HCT116 (cell line): ENCODE data around the gene PDE1A. TPM values are rescaled to one million over a fixed set of nuclear protein-coding genes. Genes with fewer than 3 reads are reported as not detected.

ENCODE experiments used
- ATAC-seq: fragments of 200-7000 bp; cut with Tn5 transposase; 2 replicates; pipeline ENCODE4 v1.9.1; 2020; ENCODE audit warnings: mild to moderate bottlenecking, moderate library complexity
- BruUV-seq: library from RNA; stranded (reverse); fragments of 400-500 nt; replicated peaks from 2 replicates; lab custom pipeline; 2021; lab: Mats Ljungman, UMichigan
- CTCF ChIA-PET: fragments of 300-600 bp; sonication (Branson Sonifier 250); formaldehyde crosslinking; loops from one replicate; lab custom pipeline; 2021; ENCODE audit warnings: antibody characterized with exemption; lab: Charles Lee
- POLR2A ChIA-PET: fragments of 300-600, 350-600 bp; sonication (Branson Sonifier 250); formaldehyde crosslinking; loops from one replicate; lab custom pipeline; 2021; ENCODE audit warnings: antibody characterized with exemption; lab: Charles Lee
- RAD21 ChIA-PET, 2 experiments: fragments of 300-600 bp; sonication (Branson Sonifier 250); formaldehyde crosslinking; loops; one replicate each; lab custom pipeline; 2023; ENCODE audit warnings: low total read pairs in 2 of 2; ENCODE audit not compliant: uncharacterized antibody in 2 of 2, unreplicated experiment in 2 of 2, low non-redundant PET in 1 of 2; lab: Charles Lee
- DNase-seq: peaks from one replicate; pipeline ENCODE4 v3.0.0-alpha.2; 2010; ENCODE audit warnings: low read depth, low spot score
- H2AFZ ChIP-seq: fragments of 200-600 bp; shearing (Covaris generic), sonication (generic); 2 replicates; pipeline ENCODE4 v1.6.1; 2017; ENCODE audit warnings: low read depth, mixed run types, mixed read lengths, antibody characterized with exemption, low read length; ENCODE audit not compliant: poor library complexity, severe bottlenecking
- H3K27ac ChIP-seq: 2 replicates; pipeline ENCODE4 v1.5.1; 2012; ENCODE audit warnings: low read depth, low read length
- H3K27me3 ChIP-seq: fragments of 200-600 bp; sonication (generic); 2 replicates; pipeline ENCODE4 v1.6.1; 2016; ENCODE audit warnings: mixed run types, low read length, mixed read lengths; ENCODE audit not compliant: insufficient read depth
- H3K36me3 ChIP-seq, 2 experiments: fragments of 200-500 bp in 1 of 2; fragments of 200-600 bp in 1 of 2; sonication (Bioruptor generic) in 1 of 2; sonication (generic) in 1 of 2; 2 replicates each; pipeline versions ENCODE4 v1.5.1 to v1.6.1; 2014 to 2016; ENCODE audit warnings: low read length in 2 of 2, inconsistent platforms in 1 of 2, mixed read lengths in 1 of 2, mixed run types in 1 of 2; ENCODE audit not compliant: insufficient read depth in 2 of 2, control insufficient read depth in 1 of 2
- H3K4me1 ChIP-seq, 2 experiments: fragments of 200-600 bp in 1 of 2; sonication (generic) in 1 of 2; 2 replicates each; pipeline versions ENCODE4 v1.5.1 to v1.6.1; 2012 to 2017; ENCODE audit warnings: low read length in 2 of 2, inconsistent platforms in 1 of 2, mild to moderate bottlenecking in 1 of 2, mixed read lengths in 1 of 2, mixed run types in 1 of 2, moderate library complexity in 1 of 2; ENCODE audit not compliant: insufficient read depth in 2 of 2, control insufficient read depth in 1 of 2
- H3K4me2 ChIP-seq: fragments of 200-600 bp; sonication (generic); 2 replicates; pipeline ENCODE4 v1.6.1; 2017; ENCODE audit warnings: mixed run types, low read length, mixed read lengths
- H3K4me3 ChIP-seq, 2 experiments: fragments of 200-600 bp in 1 of 2; sonication (generic) in 1 of 2; replicated peaks in 1 of 2; 2 replicates each; pipeline ENCODE4 v1.5.1; 2011 to 2016; ENCODE audit warnings: low read length in 2 of 2, control low read depth in 1 of 2, low read depth in 1 of 2, mild to moderate bottlenecking in 1 of 2, mixed read lengths in 1 of 2, mixed run types in 1 of 2
- H3K79me2 ChIP-seq: fragments of 200-600 bp; sonication (generic); 2 replicates; pipeline ENCODE4 v1.6.1; 2017; ENCODE audit warnings: mild to moderate bottlenecking, mixed run types, low read length, moderate library complexity, mixed read lengths; ENCODE audit not compliant: insufficient read depth
- H3K9ac ChIP-seq: fragments of 200-600 bp; sonication (generic); 2 replicates; pipeline ENCODE4 v1.6.1; 2016; ENCODE audit warnings: low read length, mixed read lengths
- H3K9me2 ChIP-seq: fragments of 200-600 bp; sonication (generic), shearing (Covaris generic); 2 replicates; pipeline ENCODE4 v1.6.1; 2017; ENCODE audit warnings: mixed run types, mild to moderate bottlenecking, moderate library complexity; ENCODE audit not compliant: insufficient read depth
- H3K9me3 ChIP-seq, 2 experiments: fragments of 200-500 bp in 1 of 2; fragments of 200-600 bp in 1 of 2; sonication (Bioruptor generic) in 1 of 2; sonication (generic) in 1 of 2; 2 replicates each; pipeline ENCODE4 v1.6.1; 2014 to 2017; ENCODE audit warnings: low read length in 2 of 2, mixed read lengths in 2 of 2, inconsistent platforms in 1 of 2, low read depth in 1 of 2, mild to moderate bottlenecking in 1 of 2, mixed run types in 1 of 2, moderate library complexity in 1 of 2; ENCODE audit not compliant: control insufficient read depth in 1 of 2, insufficient read depth in 1 of 2
- H4K20me1 ChIP-seq: fragments of 200-600 bp; sonication (generic), shearing (Covaris generic); 2 replicates; pipeline ENCODE4 v1.6.1; 2017; ENCODE audit warnings: mixed run types, mild to moderate bottlenecking, moderate library complexity; ENCODE audit not compliant: insufficient read depth
- CBX3 ChIP-seq: IDR thresholded peaks from 2 replicates; pipeline ENCODE4 v1.6.1; 2012; ENCODE audit warnings: low read depth
- CTCF ChIP-seq, 3 experiments: fragments of 200-600 bp in 1 of 3; sonication (generic) in 1 of 3; IDR thresholded peaks in 2 of 3; conservative IDR thresholded peaks in 1 of 3; 2 replicates each; pipeline ENCODE4 v1.5.1; 2012 to 2017; ENCODE audit warnings: low read depth in 2 of 3, low read length in 2 of 3, antibody characterized with exemption in 1 of 3, borderline replicate concordance in 1 of 3, control low read depth in 1 of 3, mild to moderate bottlenecking in 1 of 3, mixed read lengths in 1 of 3, mixed run types in 1 of 3, moderate library complexity in 1 of 3; ENCODE audit not compliant: insufficient read depth in 1 of 3
- ELF1 ChIP-seq: IDR thresholded peaks from 2 replicates; pipeline ENCODE4 v1.6.1; 2012; ENCODE audit warnings: low read depth, borderline replicate concordance
- EZH2phosphoT487 ChIP-seq: fragments of 200-600 bp; IDR thresholded peaks from 2 replicates; pipeline ENCODE4 v1.6.1; 2018; ENCODE audit warnings: antibody characterized with exemption, borderline replicate concordance
- JUND ChIP-seq: IDR thresholded peaks from 2 replicates; pipeline ENCODE4 v1.6.1; 2012
- POLR2A ChIP-seq: IDR thresholded peaks from 2 replicates; pipeline ENCODE4 v1.7.0; 2011; ENCODE audit warnings: borderline replicate concordance; ENCODE audit not compliant: insufficient read depth, insufficient read length; ENCODE audit errors: extremely low read depth
- REST ChIP-seq: IDR thresholded peaks from 2 replicates; pipeline ENCODE4 v1.6.1; 2012; ENCODE audit warnings: low read depth
- SP1 ChIP-seq: IDR thresholded peaks from 2 replicates; pipeline ENCODE4 v1.6.1; 2012; ENCODE audit warnings: low read depth
- TCF7L2 ChIP-seq: IDR thresholded peaks from 2 replicates; pipeline ENCODE4 v1.7.0; 2011; ENCODE audit warnings: borderline replicate concordance, inconsistent platforms; ENCODE audit not compliant: insufficient read depth, insufficient read length; ENCODE audit errors: extremely low read depth
- ZBTB33 ChIP-seq: IDR thresholded peaks from 2 replicates; pipeline ENCODE4 v1.6.1; 2011; ENCODE audit warnings: mild to moderate bottlenecking, low read length, moderate library complexity; ENCODE audit not compliant: insufficient replicate concordance; ENCODE audit errors: extremely low read depth
- ZFX ChIP-seq: fragments of 450-650 bp; IDR thresholded peaks from 2 replicates; pipeline ENCODE4 v1.6.1; 2017
- ZNF274 ChIP-seq: fragments of 200-500 bp; sonication (Bioruptor generic); IDR thresholded peaks from 2 replicates; pipeline ENCODE4 v1.6.1; 2014; ENCODE audit warnings: mild to moderate bottlenecking, low read depth, low read length, inconsistent platforms
- intact Hi-C: fragments of 100-400 bp; cut with micrococcal nuclease; formaldehyde crosslinking; loops from 2 replicates; pipeline ENCODE4 v1.10.0; 2022
- total RNA-seq: library from RNA; stranded (reverse); gene quantifications from one replicate; pipeline ENCODE4 v1.2.1, GENCODE V29; 2021; ENCODE audit not compliant: unreplicated experiment

Gene PDE1A
- total RNA-seq, 1 experiment from 2014 or later: 0.12 TPM

GRCh38 chr2:182422864-182423263 is 4.0 kb downstream of the PDE1A start:
- H3K9me2 ChIP-seq: no peaks in the 10 kb centered on the region
- no peaks in the 10 kb centered on the region for H3K4me1 ChIP-seq
- ATAC-seq: no peak
- POLR2A ChIA-PET: no interaction called here
- no peaks in the 10 kb centered on the region for H3K27me3 ChIP-seq
- intact Hi-C loops: no loop called here
- no peaks in the 10 kb centered on the region for H3K36me3 ChIP-seq
- TF ChIP-seq POLR2A (no peak), CBX3 (no peak), SP1 (no peak), EZH2phosphoT487 (no peak), REST (no peak), ZFX (no peak), ELF1 (no peak), ZNF274 (no peak), CTCF (IDR thresholded peaks at IDR 0.05 in 2 of 3, conservative IDR thresholded peaks at IDR 0.05 in 1 of 3; ENCODE audit: borderline replicate concordance in 1 of 3, insufficient read depth in 1 of 3, low read depth in 2 of 3, low read length in 2 of 3) (no peak), ZBTB33 (no peak), TCF7L2 (no peak), JUND (no peak)
- no peaks in the 10 kb centered on the region for H3K9me3 ChIP-seq
- H3K9ac ChIP-seq: no peak overlapping the region
- H3K4me2 ChIP-seq: no peak overlapping the region
- H2AFZ ChIP-seq: no peak overlapping the region
- CTCF ChIA-PET: no interaction called here
- H3K79me2 ChIP-seq: no peaks in the 10 kb centered on the region
- no peak for DNase-seq
- no peak overlapping the region for H3K27ac ChIP-seq
- no TSS peak for BruUV-seq
- H4K20me1 ChIP-seq: no peaks in the 10 kb centered on the region
- no peak overlapping the region for H3K4me3 ChIP-seq
- RAD21 ChIA-PET: no interaction called here
